Left ventricle myocardium inferior (tissue), 1 donor: Measurements from ENCODE around the gene TOX2. TPM values are rescaled to one million over a fixed set of nuclear protein-coding genes. Genes with fewer than 3 reads are reported as not detected.

Source experiments
- DNase-seq: peaks from one replicate; pipeline ENCODE4 v3.0.0-alpha.2; 2020
- H3K27ac ChIP-seq: fragments of 200-600 bp; replicated peaks from 2 replicates; pipeline ENCODE4 v1.8.0; 2021
- H3K27me3 ChIP-seq: fragments of 200-600 bp; 2 replicates; pipeline ENCODE4 v1.8.0; 2021; ENCODE audit warnings: low read depth
- H3K36me3 ChIP-seq: fragments of 200-600 bp; 2 replicates; pipeline ENCODE4 v1.8.0; 2021
- H3K4me1 ChIP-seq: fragments of 200-600 bp; 2 replicates; pipeline ENCODE4 v1.8.0; 2021
- H3K4me3 ChIP-seq: fragments of 200-600 bp; 2 replicates; pipeline ENCODE4 v1.8.0; 2021; ENCODE audit warnings: mild to moderate bottlenecking, moderate library complexity
- H3K9me3 ChIP-seq: fragments of 200-600 bp; replicated peaks from 2 replicates; pipeline ENCODE4 v1.8.0; 2021
- CTCF ChIP-seq: fragments of 200-600 bp; IDR thresholded peaks from 2 replicates; pipeline ENCODE4 v1.8.0; 2021; ENCODE audit warnings: antibody characterized with exemption, mild to moderate bottlenecking, borderline replicate concordance
- intact Hi-C: fragments of 100-400 bp; cut with micrococcal nuclease; formaldehyde crosslinking; loops from one replicate; pipeline ENCODE4 v1.11.0; 2022
- total RNA-seq: library from RNA; stranded (reverse); fragmentation: NEBNext Ultra II Directional; extraction: Animal tissue kit (Norgen Biotek cat#: 25700); gene quantifications from one replicate; pipeline ENCODE4 v1.2.1, GENCODE V29; 2021
- donor health status: DM: no; HTN: yes; CAD: no; lungs with severe emphysema.

TOX2 gene
- total RNA-seq, 1 donor from 2014 or later: 0.30 TPM

GRCh38 chr20:43987531-43987930 is 72.9 kb downstream of the TOX2 start:
- H3K27ac ChIP-seq: no peak overlapping the region
- no peak for TF ChIP-seq CTCF
- no peak for DNase-seq
- no peaks in the 10 kb centered on the region for H3K27me3 ChIP-seq
- no peaks in the 10 kb centered on the region for H3K36me3 ChIP-seq
- intact Hi-C loops: no loop called here
- H3K4me3 ChIP-seq: no peak overlapping the region
- no peaks in the 10 kb centered on the region for H3K4me1 ChIP-seq
- H3K9me3 ChIP-seq: peaks cover 9% of the 10 kb centered on the region

GRCh38 chr20:43988451-43988850 is 73.8 kb downstream of the TOX2 start:
- Histone ChIP-seq H3K27me3 (peaks cover 6% of the 10 kb centered on the region), H3K27ac (no peak overlapping the region), H3K9me3 (peaks cover 9% of the 10 kb centered on the region), H3K4me3 (no peak overlapping the region), H3K36me3 (no peaks in the 10 kb centered on the region), H3K4me1 (no peaks in the 10 kb centered on the region)
- no peak for TF ChIP-seq CTCF
- intact Hi-C loops: no loop called here
- no peak for DNase-seq

- no peaks in the 10 kb centered on the region for H3K36me3 ChIP-seq
- peaks cover 9% of the 10 kb centered on the region for H3K27me3 ChIP-seq
- H3K27ac ChIP-seq: no peak overlapping the region
- no peak overlapping the region for H3K4me3 ChIP-seq
- no peak for TF ChIP-seq CTCF
- no peaks in the 10 kb centered on the region for H3K4me1 ChIP-seq
- no peak for DNase-seq
- intact Hi-C loops: no loop called here
- peaks cover 9% of the 10 kb centered on the region for H3K9me3 ChIP-seq
Measured at GRCh38 chr20:43988867-43989266, 74.2 kb downstream of the TOX2 start.

GRCh38 chr20:43991261-43991660 is 76.6 kb downstream of the TOX2 start:
- Histone ChIP-seq H3K36me3 (no peaks in the 10 kb centered on the region), H3K4me1 (no peaks in the 10 kb centered on the region), H3K9me3 (peaks cover 9% of the 10 kb centered on the region), H3K27ac (no peak overlapping the region), H3K27me3 (peaks cover 9% of the 10 kb centered on the region), H3K4me3 (no peak overlapping the region)
- intact Hi-C loops: no loop called here
- TF ChIP-seq CTCF: no peak
- DNase-seq: no peak

GRCh38 chr20:43991982-43992381 is 77.3 kb downstream of the TOX2 start:
- Histone ChIP-seq H3K27ac (no peak overlapping the region), H3K27me3 (peaks cover 9% of the 10 kb centered on the region), H3K4me1 (no peaks in the 10 kb centered on the region), H3K4me3 (no peak overlapping the region), H3K36me3 (no peaks in the 10 kb centered on the region), H3K9me3 (peaks cover 9% of the 10 kb centered on the region)
- intact Hi-C loops: no loop called here
- DNase-seq: no peak
- TF ChIP-seq CTCF: no peak

- Histone ChIP-seq H3K4me1 (no peaks in the 10 kb centered on the region), H3K4me3 (no peak overlapping the region), H3K9me3 (peaks cover 9% of the 10 kb centered on the region), H3K27me3 (peaks cover 9% of the 10 kb centered on the region), H3K36me3 (no peaks in the 10 kb centered on the region), H3K27ac (no peak overlapping the region)
- intact Hi-C loops: no loop called here
- no peak for DNase-seq
- TF ChIP-seq CTCF: no peak
Measured at GRCh38 chr20:43992885-43993284, 78.2 kb downstream of the TOX2 start.
